NCI-H526 treated with DMSO at 0.1 percent for 48 hours (cell line): Measurements from ENCODE around the gene COPG1.
"Not testable (repeated sequence)": the region's sequence is repeated elsewhere in the genome, so short reads cannot be mapped to it uniquely, and the experiment has no call there.

ENCODE experiments used
- DNase-seq: peaks from one replicate; lab custom pipeline; 2025; lab: John Stamatoyannopoulos, UW

COPG1 gene

GRCh38 chr3:129239991-129240390 is 9.4 kb upstream of the COPG1 start:
- peak; percentile 43 for DNase-seq

- no peak for DNase-seq
These were observed 9.0 kb upstream of the COPG1 start for GRCh38 chr3:129240436-129240835.

GRCh38 chr3:129245141-129245540 is 4.3 kb upstream of the COPG1 start:
- no peak for DNase-seq

GRCh38 chr3:129245641-129246306 is 3.6 kb upstream of the COPG1 start:
- DNase-seq = peak; percentile 85

- no peak for DNase-seq
These were observed 2.8 kb upstream of the COPG1 start for GRCh38 chr3:129246636-129247035.

GRCh38 chr3:129248286-129248979 is 973 bp upstream of the COPG1 start:
- DNase-seq = no peak

GRCh38 chr3:129252748-129253147 is 3.3 kb downstream of the COPG1 start:
- DNase-seq = no peak

- DNase-seq = no peak
These were observed 5.3 kb downstream of the COPG1 start for GRCh38 chr3:129254536-129255230.

GRCh38 chr3:129256270-129256669 is 6.9 kb downstream of the COPG1 start:
- DNase-seq = no peak

- DNase-seq = no peak
These were observed 8.2 kb downstream of the COPG1 start for GRCh38 chr3:129257609-129258008.

- no peak for DNase-seq
These were observed 10.4 kb downstream of the COPG1 start for GRCh38 chr3:129259612-129260477.

GRCh38 chr3:129260606-129261005 is 11.2 kb downstream of the COPG1 start:
- DNase-seq = no peak

GRCh38 chr3:129261894-129262293 is 12.5 kb downstream of the COPG1 start:
- peak; percentile 66 for DNase-seq

- no peak for DNase-seq
These were observed 13.9 kb downstream of the COPG1 start for GRCh38 chr3:129263161-129263910.

GRCh38 chr3:129264994-129265393 is 15.6 kb downstream of the COPG1 start:
- DNase-seq = not testable (repeated sequence)

GRCh38 chr3:129266651-129267050 is 17.2 kb downstream of the COPG1 start:
- no peak for DNase-seq

- no peak for DNase-seq
These were observed 19.0 kb downstream of the COPG1 start for GRCh38 chr3:129268396-129268795.

- no peak for DNase-seq
These were observed 22.3 kb downstream of the COPG1 start for GRCh38 chr3:129271674-129272073.

GRCh38 chr3:129276385-129276784 is 27.0 kb downstream of the COPG1 start:
- no peak for DNase-seq

GRCh38 chr3:129277829-129278271 is 28.4 kb downstream of the COPG1 start:
- DNase-seq = no peak

- peak; percentile 84 for DNase-seq
These were observed 29.1 kb downstream of the COPG1 start, which contains the start of gene HMCES for GRCh38 chr3:129278439-129278965. Gene HMCES (plus strand): TSS chr3:129278870. CDS start chr3:129279733, 863 bp downstream.
